Peyer's patch (tissue), 4 donors: ENCODE measurements around the gene MYBPC1. TPM values are rescaled to one million over a fixed set of nuclear protein-coding genes. Genes with fewer than 3 reads are reported as not detected.
"Not testable (repeated sequence)": the region's sequence is repeated elsewhere in the genome, so short reads cannot be mapped to it uniquely, and the experiment has no call there.

Experiments
- DNase-seq, 3 donors: peaks; one replicate each; pipeline ENCODE4 v3.0.0-alpha.2; 2017 to 2019
- H3K27ac ChIP-seq, 4 donors: fragments of 200-600 bp; sonication (generic); one replicate each; pipeline ENCODE4 v1.5.1; 2016 to 2019
- H3K27me3 ChIP-seq, 2 donors: fragments of 200-600 bp; sonication (generic); one replicate each; pipeline ENCODE4 v1.5.1; 2019
- H3K36me3 ChIP-seq, 3 donors: fragments of 200-600 bp; sonication (generic); one replicate each; pipeline ENCODE4 v1.5.1; 2016 to 2019
- H3K4me1 ChIP-seq, 4 donors: fragments of 200-600 bp; sonication (generic); one replicate each; pipeline ENCODE4 v1.5.1; 2016 to 2019
- H3K4me3 ChIP-seq, 4 donors: fragments of 200-600 bp; sonication (generic); 1 replicate in 3 of 4; 2 replicates in 1 of 4; pipeline ENCODE4 v1.5.1; 2016 to 2019; ENCODE audit warnings: mild to moderate bottlenecking in 1 of 4
- H3K9me3 ChIP-seq, 4 donors: fragments of 200-600 bp; sonication (generic); one replicate each; pipeline ENCODE4 v1.5.1; 2016 to 2019; ENCODE audit warnings: mild to moderate bottlenecking in 1 of 4
- POLR2A ChIP-seq, 2 donors: fragments of 450-650 bp; IDR thresholded peaks; one replicate each; pipeline ENCODE4 v1.5.1; 2017; ENCODE audit warnings: antibody characterized with exemption in 2 of 2, mild to moderate bottlenecking in 2 of 2, moderate library complexity in 2 of 2
- total RNA-seq, 4 donors: library from RNA; depleted of rRNA; stranded (reverse); fragments of >200 nt; gene quantifications; one replicate each; pipeline ENCODE4 v1.1.0, GENCODE V29; 2016
- TF ChIP-seq, protein P1 (sequence below), 6 experiments: fragments of 450-650 bp in 4 of 6; fragments of 200-600 bp in 2 of 6; sonication (generic) in 1 of 6; IDR thresholded peaks; one replicate each; pipeline ENCODE4 v1.5.1; 2017 to 2019; ENCODE audit warnings: antibody characterized with exemption in 6 of 6, mild to moderate bottlenecking in 3 of 6, moderate library complexity in 1 of 6

Gene MYBPC1
- total RNA-seq, 4 donors from 2014 or later: 19.4 to 141 (median 63.9) TPM; not detected in 1

DNA sequence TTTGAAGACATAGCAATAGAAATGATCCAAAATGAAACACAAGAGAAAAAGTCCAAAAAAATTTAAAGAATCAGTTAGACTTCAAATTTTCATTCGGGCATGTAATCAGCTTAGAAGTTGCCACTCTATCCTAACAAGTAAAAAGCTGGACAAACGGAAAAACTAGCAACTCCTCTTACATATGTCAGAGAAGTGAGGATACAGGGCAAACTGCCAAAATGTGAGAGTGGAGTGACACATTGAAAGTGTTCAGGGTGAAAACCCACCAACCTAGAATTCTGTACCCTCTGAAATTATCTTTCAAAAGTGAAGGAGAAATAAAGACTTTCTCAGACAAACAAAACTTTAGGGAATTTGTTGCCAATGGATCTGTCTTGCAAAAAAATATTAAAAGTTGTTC is 60.6 kb downstream of the MYBPC1 start:
- no peaks in the 10 kb centered on the region for H3K9me3 ChIP-seq
- no peaks in the 10 kb centered on the region for H3K27me3 ChIP-seq
- no peak overlapping the region for H3K27ac ChIP-seq
- no peak for DNase-seq
- peaks cover 0 to 4% (median 0%) of the 10 kb centered on the region in 4 donors for H3K4me1 ChIP-seq
- H3K4me3 ChIP-seq: no peak overlapping the region
- TF ChIP-seq POLR2A (IDR thresholded peaks at IDR 0.05): no peak
- TF ChIP-seq, protein P1, sequence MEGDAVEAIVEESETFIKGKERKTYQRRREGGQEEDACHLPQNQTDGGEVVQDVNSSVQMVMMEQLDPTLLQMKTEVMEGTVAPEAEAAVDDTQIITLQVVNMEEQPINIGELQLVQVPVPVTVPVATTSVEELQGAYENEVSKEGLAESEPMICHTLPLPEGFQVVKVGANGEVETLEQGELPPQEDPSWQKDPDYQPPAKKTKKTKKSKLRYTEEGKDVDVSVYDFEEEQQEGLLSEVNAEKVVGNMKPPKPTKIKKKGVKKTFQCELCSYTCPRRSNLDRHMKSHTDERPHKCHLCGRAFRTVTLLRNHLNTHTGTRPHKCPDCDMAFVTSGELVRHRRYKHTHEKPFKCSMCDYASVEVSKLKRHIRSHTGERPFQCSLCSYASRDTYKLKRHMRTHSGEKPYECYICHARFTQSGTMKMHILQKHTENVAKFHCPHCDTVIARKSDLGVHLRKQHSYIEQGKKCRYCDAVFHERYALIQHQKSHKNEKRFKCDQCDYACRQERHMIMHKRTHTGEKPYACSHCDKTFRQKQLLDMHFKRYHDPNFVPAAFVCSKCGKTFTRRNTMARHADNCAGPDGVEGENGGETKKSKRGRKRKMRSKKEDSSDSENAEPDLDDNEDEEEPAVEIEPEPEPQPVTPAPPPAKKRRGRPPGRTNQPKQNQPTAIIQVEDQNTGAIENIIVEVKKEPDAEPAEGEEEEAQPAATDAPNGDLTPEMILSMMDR (IDR thresholded peaks at IDR 0.05): no peak
- no peaks in the 10 kb centered on the region for H3K36me3 ChIP-seq

DNA sequence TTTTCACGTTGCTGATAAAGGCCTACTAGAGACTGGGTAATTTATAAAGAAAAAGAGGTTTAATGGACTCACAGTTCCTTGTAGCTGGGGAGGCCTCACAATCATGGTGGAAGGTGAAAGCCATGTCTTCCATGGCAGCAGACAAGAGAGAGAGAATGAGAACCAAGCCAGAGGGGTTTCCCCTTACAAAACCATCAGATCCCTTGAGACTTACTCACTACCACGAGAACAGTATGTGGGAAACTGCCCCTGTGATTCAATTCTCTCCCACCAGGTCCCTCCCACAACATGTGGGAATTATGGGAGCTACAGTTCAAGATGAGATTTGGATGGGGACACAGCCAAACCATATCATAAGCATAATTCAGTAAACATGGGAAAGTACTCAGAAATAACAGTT is 65.9 kb downstream of the MYBPC1 start:
- not testable (repeated sequence) for H3K27ac ChIP-seq, H3K4me1 ChIP-seq, H3K27me3 ChIP-seq, H3K36me3 ChIP-seq, DNase-seq, H3K4me3 ChIP-seq, H3K9me3 ChIP-seq

DNA sequence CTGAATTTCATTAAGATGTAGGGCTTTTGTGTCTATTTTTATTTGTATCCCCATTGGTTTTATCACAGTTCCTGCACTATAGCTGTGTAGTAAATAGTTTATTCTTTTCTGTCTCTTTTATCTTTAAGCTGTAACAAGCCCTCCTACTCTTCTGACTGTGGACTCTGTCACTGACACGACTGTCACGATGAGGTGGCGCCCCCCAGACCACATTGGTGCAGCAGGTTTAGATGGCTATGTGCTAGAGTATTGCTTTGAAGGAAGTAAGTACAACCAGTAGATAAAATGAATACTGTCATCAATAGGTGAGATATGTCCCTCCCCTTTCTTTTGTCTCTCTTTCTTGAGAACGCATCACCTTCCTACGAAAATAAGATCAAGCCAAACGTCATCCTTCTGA is 68.5 kb downstream of the MYBPC1 start:
- TF ChIP-seq, protein P1 (IDR thresholded peaks at IDR 0.05): no peak
- no peak for TF ChIP-seq POLR2A (IDR thresholded peaks at IDR 0.05)
- Histone ChIP-seq H3K9me3 (no peaks in the 10 kb centered on the region), H3K27me3 (no peaks in the 10 kb centered on the region), H3K4me1 (no peaks in the 10 kb centered on the region), H3K4me3 (no peak overlapping the region), H3K36me3 (no peaks in the 10 kb centered on the region), H3K27ac (no peak overlapping the region)
- DNase-seq: no peak

DNA sequence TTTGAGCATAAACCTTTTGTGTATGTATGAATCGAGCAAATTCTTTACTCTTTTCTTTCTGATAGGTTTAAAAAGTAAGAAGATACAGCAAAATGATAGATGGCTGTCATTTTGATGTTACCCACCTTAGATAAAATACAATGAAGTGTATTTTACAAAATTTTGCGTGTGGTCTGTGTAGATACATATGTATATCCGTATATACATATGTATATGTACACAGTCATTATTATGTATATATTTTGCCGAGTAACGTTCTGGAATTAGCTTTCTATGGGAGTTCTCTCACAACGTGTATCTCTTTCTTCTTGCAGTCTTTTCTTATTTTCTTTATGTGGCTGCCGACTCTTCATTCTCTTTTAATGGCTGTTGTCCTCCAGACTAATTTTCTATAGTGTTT is 70.2 kb downstream of the MYBPC1 start:
- DNase-seq: no peak
- Histone ChIP-seq H3K4me1 (no peaks in the 10 kb centered on the region), H3K4me3 (no peak overlapping the region), H3K27ac (no peak overlapping the region), H3K27me3 (no peaks in the 10 kb centered on the region), H3K36me3 (no peaks in the 10 kb centered on the region), H3K9me3 (no peaks in the 10 kb centered on the region)
- TF ChIP-seq POLR2A (IDR thresholded peaks at IDR 0.05): no peak
- TF ChIP-seq, protein P1 (IDR thresholded peaks at IDR 0.05): no peak

DNA sequence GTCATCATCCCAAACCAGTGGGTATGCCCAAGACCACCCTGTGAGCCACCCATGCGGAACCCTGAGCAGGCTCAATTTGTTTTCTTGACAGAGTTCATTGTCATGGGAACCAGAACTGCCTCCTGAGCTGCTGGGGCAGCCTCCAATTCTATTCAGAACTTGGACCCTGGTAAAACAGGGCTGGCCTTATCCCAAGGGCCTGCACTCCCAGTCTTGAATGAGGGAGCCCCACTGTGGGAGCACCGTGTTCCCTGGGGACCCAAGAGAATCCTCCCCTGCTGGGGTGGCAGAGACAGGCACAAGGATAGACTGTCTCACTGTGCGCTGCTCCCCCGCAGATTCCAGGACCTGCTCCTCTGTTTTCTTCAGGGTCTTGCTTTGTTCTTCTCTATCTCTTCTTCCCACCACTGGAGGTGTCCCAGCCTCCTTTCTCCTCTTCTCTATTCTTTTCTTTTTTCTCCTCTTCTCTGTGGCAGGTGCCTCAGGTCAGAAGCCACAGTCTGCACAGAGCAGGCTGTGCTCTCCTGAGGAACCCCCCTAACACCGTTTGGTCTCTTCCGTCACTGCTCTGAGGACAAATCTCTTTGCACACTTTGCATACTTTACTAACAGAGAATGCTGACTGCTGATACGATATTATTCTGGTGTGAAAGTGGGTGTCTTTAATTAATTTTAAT is 71.4 kb downstream of the MYBPC1 start:
- no peak for TF ChIP-seq POLR2A (IDR thresholded peaks at IDR 0.05)
- TF ChIP-seq, protein P1 (IDR thresholded peaks at IDR 0.05): no peak
- Histone ChIP-seq H3K4me1 (no peaks in the 10 kb centered on the region), H3K9me3 (no peaks in the 10 kb centered on the region), H3K4me3 (no peak overlapping the region), H3K27me3 (no peaks in the 10 kb centered on the region), H3K36me3 (no peaks in the 10 kb centered on the region), H3K27ac (no peak overlapping the region)
- DNase-seq: no peak

DNA sequence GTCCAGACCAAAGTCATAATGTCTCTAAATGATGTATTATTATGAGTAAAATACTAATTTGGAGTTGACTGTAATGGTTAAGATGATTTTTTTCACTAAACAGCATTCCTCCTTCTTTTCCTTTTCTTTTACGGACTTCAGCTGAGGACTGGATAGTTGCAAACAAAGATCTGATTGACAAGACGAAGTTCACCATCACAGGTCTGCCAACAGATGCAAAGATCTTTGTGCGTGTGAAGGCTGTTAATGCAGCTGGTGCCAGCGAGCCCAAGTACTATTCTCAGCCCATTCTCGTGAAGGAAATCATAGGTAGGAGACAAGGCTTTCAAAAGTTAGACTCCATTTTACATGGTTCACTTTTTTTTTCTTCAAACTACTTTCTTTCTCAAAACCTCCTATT is 72.8 kb downstream of the MYBPC1 start:
- H3K27me3 ChIP-seq: no peaks in the 10 kb centered on the region
- no peak for DNase-seq
- H3K9me3 ChIP-seq: no peaks in the 10 kb centered on the region
- peaks cover 0 to 8% (median 5%) of the 10 kb centered on the region in 4 donors for H3K4me1 ChIP-seq
- no peak for TF ChIP-seq POLR2A (IDR thresholded peaks at IDR 0.05)
- TF ChIP-seq, protein P1 (IDR thresholded peaks at IDR 0.05): no peak
- no peak overlapping the region for H3K27ac ChIP-seq
- no peak overlapping the region for H3K4me3 ChIP-seq
- H3K36me3 ChIP-seq: no peaks in the 10 kb centered on the region
